H1 (cell line): ENCODE data around the gene ADGRL3. TPM values are rescaled to one million over a fixed set of nuclear protein-coding genes. Genes with fewer than 3 reads are reported as not detected.

Experiments used
- CTCF ChIA-PET: fragments of 300-600 bp; sonication (Branson Sonifier 250); formaldehyde crosslinking; loops from one replicate; lab custom pipeline; 2021; ENCODE audit not compliant: partially characterized antibody; lab: Charles Lee
- POLR2A ChIA-PET: fragments of 300-600 bp; sonication (Branson Sonifier 250); formaldehyde crosslinking; loops from one replicate; lab custom pipeline; 2021; ENCODE audit warnings: inconsistent platforms; ENCODE audit not compliant: partially characterized antibody; lab: Charles Lee
- DNase-seq, 2 experiments: peaks; one replicate each; pipeline versions ENCODE4 v3.0.0 to v3.0.0-alpha.2; 2010 to 2022; ENCODE audit warnings: low spot score in 2 of 2, low read depth in 1 of 2, mixed read lengths in 1 of 2
- FAIRE-seq: peaks from 2 replicates; lab custom pipeline; 2011; peaks lifted over from hg19 to GRCh38; lab: Jason Lieb, UNC
- H2AFZ ChIP-seq: 2 replicates; pipeline ENCODE4 v1.8.1; 2012; ENCODE audit warnings: low read length, inconsistent platforms
- H2AK5ac ChIP-seq: 2 replicates; pipeline ENCODE4 v1.6.1; 2013; ENCODE audit warnings: low read depth, low read length
- H2BK120ac ChIP-seq: replicated peaks from 2 replicates; pipeline ENCODE3; 2013; ENCODE audit warnings: low read depth, low read length, inconsistent platforms
- H2BK12ac ChIP-seq: 2 replicates; pipeline ENCODE4 v1.6.1; 2013; ENCODE audit warnings: low read depth, low read length
- H2BK15ac ChIP-seq: 2 replicates; pipeline ENCODE4 v1.6.1; 2013; ENCODE audit warnings: low read length
- H2BK20ac ChIP-seq: 2 replicates; pipeline ENCODE4 v1.6.1; 2013; ENCODE audit warnings: low read length
- H2BK5ac ChIP-seq: 2 replicates; pipeline ENCODE4 v1.6.1; 2013; ENCODE audit warnings: low read depth, low read length
- H3K14ac ChIP-seq: 2 replicates; pipeline ENCODE4 v1.6.1; 2013; ENCODE audit warnings: inconsistent platforms; ENCODE audit not compliant: insufficient read length
- H3K18ac ChIP-seq: 2 replicates; pipeline ENCODE4 v1.6.1; 2013; ENCODE audit warnings: low read length; ENCODE audit errors: extremely low read depth
- H3K23ac ChIP-seq: 2 replicates; pipeline ENCODE4 v1.6.1; 2013; ENCODE audit warnings: inconsistent platforms; ENCODE audit not compliant: insufficient read length
- H3K23me2 ChIP-seq: 2 replicates; pipeline ENCODE4 v1.6.1; 2013; ENCODE audit warnings: low read depth, low read length
- H3K27ac ChIP-seq: 2 replicates; pipeline ENCODE4 v1.6.1; 2011; ENCODE audit warnings: low read depth, low read length, inconsistent platforms
- H3K27me3 ChIP-seq, 4 experiments: replicated peaks in 1 of 4; 1 replicate in 1 of 4; 2 replicates in 3 of 4; pipeline versions ENCODE4 v1.6.1 to v1.8.1; 2011 to 2013; ENCODE audit warnings: low read length in 3 of 4, mild to moderate bottlenecking in 3 of 4, inconsistent platforms in 2 of 4, mixed read lengths in 2 of 4, moderate library complexity in 1 of 4; ENCODE audit not compliant: control insufficient read depth in 3 of 4, insufficient read depth in 3 of 4; ENCODE audit errors: extremely low read depth in 1 of 4
- H3K36me3 ChIP-seq, 4 experiments: 2 replicates each; pipeline versions ENCODE4 v1.6.1 to v1.8.1; 2011 to 2013; ENCODE audit warnings: mild to moderate bottlenecking in 4 of 4, low read length in 3 of 4, moderate library complexity in 2 of 4, control low read depth in 1 of 4, inconsistent platforms in 1 of 4; ENCODE audit not compliant: insufficient read depth in 4 of 4, control insufficient read depth in 2 of 4
- H3K4ac ChIP-seq: replicated peaks from 2 replicates; pipeline ENCODE3; 2013; ENCODE audit warnings: low read length, low read depth, mixed read lengths, inconsistent platforms; ENCODE audit not compliant: insufficient read length
- H3K4me1 ChIP-seq, 4 experiments: replicated peaks in 1 of 4; 1 replicate in 1 of 4; 2 replicates in 3 of 4; pipeline versions ENCODE4 v1.6.1 to v1.8.1; 2011 to 2013; ENCODE audit warnings: low read length in 3 of 4, inconsistent platforms in 2 of 4, mixed read lengths in 1 of 4; ENCODE audit not compliant: insufficient read depth in 4 of 4, control insufficient read depth in 3 of 4
- H3K4me2 ChIP-seq, 2 experiments: 2 replicates each; pipeline versions ENCODE4 v1.6.1 to v1.8.1; 2011 to 2013; ENCODE audit warnings: low read depth in 2 of 2, low read length in 2 of 2, control low read depth in 1 of 2, inconsistent platforms in 1 of 2, mild to moderate bottlenecking in 1 of 2; ENCODE audit not compliant: insufficient read depth in 1 of 2
- H3K4me3 ChIP-seq, 4 experiments: fragments of 200-600, 300-600 bp in 1 of 4; sonication (generic), shearing (Covaris generic), sonication (Bioruptor Twin) in 1 of 4; 2 replicates each; pipeline versions ENCODE4 v1.5.1 to v1.8.1; 2011 to 2016; ENCODE audit warnings: low read length in 4 of 4, low read depth in 3 of 4, control low read depth in 2 of 4, inconsistent platforms in 2 of 4, mild to moderate bottlenecking in 2 of 4, mixed read lengths in 1 of 4, moderate library complexity in 1 of 4; ENCODE audit not compliant: insufficient read depth in 2 of 4; ENCODE audit errors: extremely low read depth in 1 of 4
- H3K56ac ChIP-seq: replicated peaks from 2 replicates; pipeline ENCODE3; 2013; ENCODE audit warnings: low read depth, mild to moderate bottlenecking, mixed read lengths, low read length, inconsistent platforms; ENCODE audit not compliant: insufficient read length
- H3K79me1 ChIP-seq: 2 replicates; pipeline ENCODE4 v1.6.1; 2013; ENCODE audit warnings: low read depth, low read length, control low read depth
- H3K79me2 ChIP-seq, 2 experiments: 2 replicates each; pipeline versions ENCODE4 v1.6.1 to v1.8.1; 2012 to 2013; ENCODE audit warnings: low read length in 2 of 2, mild to moderate bottlenecking in 2 of 2, inconsistent platforms in 1 of 2; ENCODE audit not compliant: insufficient read depth in 2 of 2, control insufficient read depth in 1 of 2
- H3K9ac ChIP-seq, 4 experiments: replicated peaks in 1 of 4; 1 replicate in 1 of 4; 2 replicates in 3 of 4; pipeline versions ENCODE4 v1.6.1 to v1.8.1; 2011 to 2013; ENCODE audit warnings: low read depth in 3 of 4, low read length in 3 of 4, control low read depth in 2 of 4, mild to moderate bottlenecking in 2 of 4, moderate library complexity in 2 of 4, inconsistent platforms in 1 of 4; ENCODE audit errors: extremely low read depth in 1 of 4
- H3K9me3 ChIP-seq, 2 experiments: 2 replicates each; pipeline versions ENCODE4 v1.6.1 to v1.8.1; 2012 to 2013; ENCODE audit warnings: mild to moderate bottlenecking in 2 of 2, moderate library complexity in 2 of 2, control low read depth in 1 of 2, inconsistent platforms in 1 of 2, low read depth in 1 of 2, low read length in 1 of 2, mixed read lengths in 1 of 2; ENCODE audit not compliant: insufficient read depth in 2 of 2
- H4K20me1 ChIP-seq, 2 experiments: replicated peaks in 1 of 2; 2 replicates each; pipeline versions ENCODE3 to v1.8.1; 2011 to 2013; ENCODE audit warnings: inconsistent platforms in 2 of 2, low read length in 2 of 2, mild to moderate bottlenecking in 1 of 2; ENCODE audit not compliant: insufficient read depth in 2 of 2, control insufficient read depth in 1 of 2
- H4K5ac ChIP-seq: 2 replicates; pipeline ENCODE4 v1.6.1; 2013; ENCODE audit warnings: low read length, low read depth, mixed read lengths, inconsistent platforms; ENCODE audit not compliant: insufficient read length
- H4K8ac ChIP-seq: 2 replicates; pipeline ENCODE4 v1.8.0; 2013; ENCODE audit warnings: mild to moderate bottlenecking, moderate library complexity, low read length, inconsistent platforms; ENCODE audit not compliant: insufficient read depth; ENCODE audit errors: extremely low read depth
- H4K91ac ChIP-seq: replicated peaks from 2 replicates; pipeline ENCODE3; 2013; ENCODE audit warnings: low read length, mixed read lengths, inconsistent platforms; ENCODE audit not compliant: insufficient read length
- CEBPB ChIP-seq: IDR thresholded peaks from 2 replicates; pipeline ENCODE4 v1.6.1; 2012; ENCODE audit warnings: low read depth, low read length
- MAFK ChIP-seq: IDR thresholded peaks from 2 replicates; pipeline ENCODE4 v1.6.1; 2012; ENCODE audit warnings: low read depth, mild to moderate bottlenecking, improper control_type of control experiment, low read length
- WGBS, 2 experiments: shearing (Covaris generic) in 1 of 2; methylation state at CpG; one replicate each; pipeline versions ENCODE4 v1.1.6 to v1.1.7; 2013 to 2015; ENCODE audit warnings: low lambda C conversion rate in 2 of 2, mixed read lengths in 2 of 2, inconsistent platforms in 1 of 2, low coverage in 1 of 2, missing lambda C conversion rate in 1 of 2; ENCODE audit not compliant: insufficient replicate concordance in 2 of 2, insufficient coverage in 1 of 2, insufficient read length in 1 of 2; ENCODE audit errors: extremely low coverage in 1 of 2, missing lambda C conversion rate in 1 of 2; 5-methylcytosine and 5-hydroxymethylcytosine counted together
- polyA plus RNA-seq, 7 experiments: library from polyadenylated mRNA; depleted of rRNA in 3 of 7; stranded (reverse) in 5 of 7; unstranded in 2 of 7; fragments of >200 nt in 5 of 7; fragments of 200-250 nt in 2 of 7; gene quantifications; 1 replicate in 5 of 7; 2 replicates in 1 of 7; 4 replicates in 1 of 7; pipeline versions ENCODE4 v1.2.1 to v1.2.3, GENCODE V29; 2011 to 2013; ENCODE audit warnings: missing spikeins in 2 of 7, mixed read lengths in 2 of 7
- total RNA-seq: library from RNA; stranded (reverse); fragmentation: NEBNext Ultra II Directional; extraction: Animal tissue kit (Norgen Biotek cat#: 25700); gene quantifications from 2 replicates; pipeline ENCODE4 v1.2.1, GENCODE V29; 2021

The ADGRL3 gene
- total and polyA plus RNA-seq, 2 of the 8 experiments (the other 6 are each of a cell fraction or from before 2014, with no cell fraction given), result 6.6 to 13.0 TPM

GRCh38 chr4:61299316-61299715 lies 99.2 kb downstream of the ADGRL3 start:
- Histone ChIP-seq H2BK12ac (no peak overlapping the region), H3K27me3 (no peaks in the 10 kb centered on the region), H2BK15ac (no peak overlapping the region), H4K8ac (no peak overlapping the region), H3K27ac (no peak overlapping the region), H4K20me1 (no peaks in the 10 kb centered on the region), H3K56ac (no peak overlapping the region), H3K23ac (no peak overlapping the region), H3K4me3 (no peak overlapping the region), H3K9me3 (no peaks in the 10 kb centered on the region), H3K79me1 (no peaks in the 10 kb centered on the region), H3K9ac (no peak overlapping the region), H2BK20ac (no peak overlapping the region), H2AK5ac (no peak overlapping the region), H2AFZ (no peak overlapping the region), H3K18ac (no peak overlapping the region), H2BK5ac (no peak overlapping the region), H4K91ac (no peak overlapping the region), H3K4me1 (peaks cover 0 to 14% (median 2%) of the 10 kb centered on the region in 4 experiments; a peak in 2 of 7 replicates), H3K79me2 (0 out of 4 replicates have a peak, but pooled peaks cover 0 to 6% of the 10 kb centered on the region in 2 experiments), H4K5ac (no peak overlapping the region), H2BK120ac (no peak overlapping the region), H3K4ac (no peak overlapping the region), H3K36me3 (no peaks in the 10 kb centered on the region), H3K4me2 (no peak overlapping the region), H3K23me2 (no peaks in the 10 kb centered on the region; the same call in 1 of the 2 replicates), H3K14ac (no peak overlapping the region)
- ChIA-PET CTCF (no interaction called here), POLR2A (no interaction called here)
- 68% methylated on average over 4 of the region's 4 CpGs; no CpG with 5 or more reads in 1 of the 2 experiments for WGBS, 2 experiments
- TF ChIP-seq MAFK, result peak; percentile 46; the same call in 1 of the 2 replicates
- TF ChIP-seq CEBPB, result no peak
- no peak for FAIRE-seq
- DNase-seq, result no peak
